IgD-negative memory B cell (primary cell): ENCODE measurements around the gene ADGRD1. TPM values are rescaled to one million over a fixed set of nuclear protein-coding genes. Genes with fewer than 3 reads are reported as not detected.

ENCODE experiments used
- H3K27ac Mint-ChIP-seq, 3 donors: one replicate each; pipeline ENCODE4 v1.8.0; 2020 to 2022; ENCODE audit warnings: mild to moderate bottlenecking in 3 of 3, mixed read lengths in 3 of 3, moderate library complexity in 1 of 3
- H3K27me3 Mint-ChIP-seq: one replicate; pipeline ENCODE4 v1.8.0; 2021; ENCODE audit warnings: mixed read lengths
- H3K36me3 Mint-ChIP-seq: one replicate; pipeline ENCODE4 v1.8.0; 2020; ENCODE audit warnings: mild to moderate bottlenecking, mixed read lengths
- H3K4me1 Mint-ChIP-seq, 3 donors: one replicate each; pipeline ENCODE4 v1.8.0; 2020 to 2022; ENCODE audit warnings: mixed read lengths in 3 of 3, mild to moderate bottlenecking in 1 of 3
- H3K4me3 Mint-ChIP-seq, 4 donors: one replicate each; pipeline ENCODE4 v1.8.0; 2020 to 2022; ENCODE audit warnings: mild to moderate bottlenecking in 4 of 4, mixed read lengths in 4 of 4, moderate library complexity in 3 of 4
- H3K9me3 Mint-ChIP-seq, 3 donors: one replicate each; pipeline ENCODE4 v1.8.0; 2020 to 2021; ENCODE audit warnings: mixed read lengths in 3 of 3, mild to moderate bottlenecking in 1 of 3
- polyA plus RNA-seq: library from polyadenylated mRNA; unstranded; fragments of 300-500 nt; fragmentation: Illumina TruSeq; gene quantifications from one replicate; pipeline ENCODE4 v1.2.3, GENCODE V29; 2021

ADGRD1 gene
- polyA plus RNA-seq, 1 donor from 2014 or later: 0.50 TPM

GRCh38 chr12:131033486-131033885 lies 79.8 kb downstream of the ADGRD1 start:
- H3K36me3 Mint-ChIP-seq: peaks cover 4% of the 10 kb centered on the region
- H3K4me1 Mint-ChIP-seq: peaks cover 0 to 13% (median 12%) of the 10 kb centered on the region in 3 donors
- no peak overlapping the region for H3K27ac Mint-ChIP-seq
- no peak overlapping the region for H3K4me3 Mint-ChIP-seq
- H3K27me3 Mint-ChIP-seq: peaks cover 6% of the 10 kb centered on the region
- no peaks in the 10 kb centered on the region for H3K9me3 Mint-ChIP-seq

- peaks cover 3% of the 10 kb centered on the region for H3K36me3 Mint-ChIP-seq
- no peaks in the 10 kb centered on the region for H3K9me3 Mint-ChIP-seq
- H3K4me3 Mint-ChIP-seq: no peak overlapping the region
- no peak overlapping the region for H3K27ac Mint-ChIP-seq
- peaks cover 0 to 13% (median 12%) of the 10 kb centered on the region in 3 donors for H3K4me1 Mint-ChIP-seq
- peaks cover 6% of the 10 kb centered on the region for H3K27me3 Mint-ChIP-seq
Measured at GRCh38 chr12:131033886-131034482, 80.3 kb downstream of the ADGRD1 start.

- Mint-ChIP-seq H3K4me3 (peak overlapping the region in 1 of 4 donors; percentile 65), H3K36me3 (peaks cover 2% of the 10 kb centered on the region), H3K4me1 (peaks cover 0 to 13% (median 12%) of the 10 kb centered on the region in 3 donors), H3K27me3 (peaks cover 6% of the 10 kb centered on the region), H3K27ac (no peak overlapping the region), H3K9me3 (no peaks in the 10 kb centered on the region)
Measured at GRCh38 chr12:131034631-131035244, 81.0 kb downstream of the ADGRD1 start.

GRCh38 chr12:131035245-131035681 lies 81.6 kb downstream of the ADGRD1 start:
- Mint-ChIP-seq H3K27ac (peak overlapping the region in 1 of 3 donors; percentile 59), H3K4me1 (peaks cover 0 to 13% (median 12%) of the 10 kb centered on the region in 3 donors), H3K4me3 (peak overlapping the region in 1 of 4 donors; percentile 65), H3K27me3 (peaks cover 6% of the 10 kb centered on the region), H3K9me3 (no peaks in the 10 kb centered on the region), H3K36me3 (peaks cover 2% of the 10 kb centered on the region)

GRCh38 chr12:131038159-131038558 lies 84.5 kb downstream of the ADGRD1 start:
- Mint-ChIP-seq H3K4me3 (peak overlapping the region in 1 of 4 donors; percentile 54), H3K4me1 (peaks cover 0 to 10% (median 8%) of the 10 kb centered on the region in 3 donors), H3K27me3 (no peaks in the 10 kb centered on the region), H3K36me3 (peaks cover 2% of the 10 kb centered on the region), H3K9me3 (no peaks in the 10 kb centered on the region), H3K27ac (no peak overlapping the region)

GRCh38 chr12:131038961-131039950 lies 85.5 kb downstream of the ADGRD1 start:
- Mint-ChIP-seq H3K4me1 (peaks cover 0 to 10% (median 8%) of the 10 kb centered on the region in 3 donors), H3K27me3 (no peaks in the 10 kb centered on the region), H3K9me3 (no peaks in the 10 kb centered on the region), H3K27ac (no peak overlapping the region), H3K4me3 (no peak overlapping the region), H3K36me3 (peaks cover 2% of the 10 kb centered on the region)

GRCh38 chr12:131040491-131040890 lies 86.8 kb downstream of the ADGRD1 start:
- no peak overlapping the region for H3K4me3 Mint-ChIP-seq
- H3K9me3 Mint-ChIP-seq: no peaks in the 10 kb centered on the region
- H3K27ac Mint-ChIP-seq: no peak overlapping the region
- peaks cover 0 to 4% (median 1%) of the 10 kb centered on the region in 3 donors for H3K4me1 Mint-ChIP-seq
- no peaks in the 10 kb centered on the region for H3K27me3 Mint-ChIP-seq
- H3K36me3 Mint-ChIP-seq: peaks cover 2% of the 10 kb centered on the region

GRCh38 chr12:131041216-131041967 lies 87.7 kb downstream of the ADGRD1 start:
- Mint-ChIP-seq H3K36me3 (peaks cover 2% of the 10 kb centered on the region), H3K27me3 (no peaks in the 10 kb centered on the region), H3K27ac (no peak overlapping the region), H3K4me3 (no peak overlapping the region), H3K4me1 (peaks cover 0 to 4% (median 0%) of the 10 kb centered on the region in 3 donors), H3K9me3 (no peaks in the 10 kb centered on the region)

GRCh38 chr12:131041968-131042833 lies 88.5 kb downstream of the ADGRD1 start:
- Mint-ChIP-seq H3K27ac (no peak overlapping the region), H3K4me3 (no peak overlapping the region), H3K9me3 (no peaks in the 10 kb centered on the region), H3K36me3 (peaks cover 2% of the 10 kb centered on the region), H3K27me3 (no peaks in the 10 kb centered on the region), H3K4me1 (peaks cover 0 to 4% (median 0%) of the 10 kb centered on the region in 3 donors)

- Mint-ChIP-seq H3K4me1 (peaks cover 0 to 6% (median 0%) of the 10 kb centered on the region in 3 donors), H3K4me3 (no peak overlapping the region), H3K36me3 (peaks cover under 1% of the 10 kb centered on the region), H3K9me3 (no peaks in the 10 kb centered on the region), H3K27ac (no peak overlapping the region), H3K27me3 (no peaks in the 10 kb centered on the region)
Measured at GRCh38 chr12:131042834-131043245, 89.1 kb downstream of the ADGRD1 start.

GRCh38 chr12:131043401-131043871 lies 89.7 kb downstream of the ADGRD1 start:
- no peaks in the 10 kb centered on the region for H3K9me3 Mint-ChIP-seq
- H3K4me1 Mint-ChIP-seq: peaks cover 0 to 5% (median 0%) of the 10 kb centered on the region in 3 donors
- no peaks in the 10 kb centered on the region for H3K27me3 Mint-ChIP-seq
- H3K27ac Mint-ChIP-seq: no peak overlapping the region
- no peak overlapping the region for H3K4me3 Mint-ChIP-seq
- H3K36me3 Mint-ChIP-seq: no peaks in the 10 kb centered on the region

GRCh38 chr12:131044136-131044535 lies 90.4 kb downstream of the ADGRD1 start:
- Mint-ChIP-seq H3K27me3 (no peaks in the 10 kb centered on the region), H3K27ac (peak overlapping the region in 1 of 3 donors; percentile 14), H3K4me3 (no peak overlapping the region), H3K4me1 (peaks cover 0 to 5% (median 0%) of the 10 kb centered on the region in 3 donors), H3K36me3 (no peaks in the 10 kb centered on the region), H3K9me3 (no peaks in the 10 kb centered on the region)

- Mint-ChIP-seq H3K9me3 (no peaks in the 10 kb centered on the region), H3K4me1 (peaks cover 0 to 5% (median 0%) of the 10 kb centered on the region in 3 donors), H3K27ac (peak overlapping the region in 1 of 3 donors; percentile 14), H3K27me3 (no peaks in the 10 kb centered on the region), H3K36me3 (no peaks in the 10 kb centered on the region), H3K4me3 (no peak overlapping the region)
Measured at GRCh38 chr12:131044760-131045381, 91.2 kb downstream of the ADGRD1 start.
